Daoy (cell line): ENCODE results near the gene RNF208. TPM values are rescaled to one million over a fixed set of nuclear protein-coding genes. Genes with fewer than 3 reads are reported as not detected.

ENCODE experiments used
- DNase-seq: peaks from one replicate; pipeline ENCODE4 v3.0.0-alpha.2; 2015; ENCODE audit warnings: low read depth
- total RNA-seq: library from RNA; depleted of rRNA; stranded (reverse); fragments of >200 nt; shearing (Covaris generic); gene quantifications from 2 replicates; pipeline ENCODE4 v1.2.3, GENCODE V29; 2014; rRNA removed

RNF208 gene
- total RNA-seq, 1 experiment from 2014 or later, result not detected

DNA sequence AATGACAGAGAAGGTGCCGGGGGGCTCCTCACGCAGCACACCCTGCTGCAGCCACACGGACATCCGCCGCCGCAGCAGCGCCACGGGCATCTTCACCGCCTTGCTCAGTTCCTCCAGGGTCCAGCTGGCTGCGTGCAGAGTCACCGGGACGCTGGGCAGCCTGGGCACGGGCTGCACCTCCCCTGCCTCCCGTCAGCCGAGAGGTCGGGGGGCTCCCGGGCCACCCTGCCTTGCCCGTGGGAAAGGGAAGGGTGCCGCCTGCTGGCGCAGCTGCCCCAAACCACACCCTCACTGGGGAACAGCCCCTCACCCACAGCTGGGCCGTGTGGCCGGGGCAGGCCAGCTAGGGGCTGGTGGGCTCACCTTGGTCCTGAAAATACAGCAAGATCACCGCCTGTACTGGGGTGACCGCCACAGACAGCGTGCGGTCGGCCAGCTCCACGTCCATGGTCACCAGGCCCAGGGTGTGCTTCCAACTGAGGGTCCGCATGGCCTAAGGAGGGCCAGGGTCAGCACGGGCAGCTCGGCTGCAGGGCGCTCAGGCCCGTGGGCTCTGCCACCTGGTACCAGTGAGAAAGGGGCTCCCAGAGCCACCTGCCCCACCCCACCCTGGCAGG lies 46.6 kb downstream of the RNF208 start:
- no peak for DNase-seq

DNA sequence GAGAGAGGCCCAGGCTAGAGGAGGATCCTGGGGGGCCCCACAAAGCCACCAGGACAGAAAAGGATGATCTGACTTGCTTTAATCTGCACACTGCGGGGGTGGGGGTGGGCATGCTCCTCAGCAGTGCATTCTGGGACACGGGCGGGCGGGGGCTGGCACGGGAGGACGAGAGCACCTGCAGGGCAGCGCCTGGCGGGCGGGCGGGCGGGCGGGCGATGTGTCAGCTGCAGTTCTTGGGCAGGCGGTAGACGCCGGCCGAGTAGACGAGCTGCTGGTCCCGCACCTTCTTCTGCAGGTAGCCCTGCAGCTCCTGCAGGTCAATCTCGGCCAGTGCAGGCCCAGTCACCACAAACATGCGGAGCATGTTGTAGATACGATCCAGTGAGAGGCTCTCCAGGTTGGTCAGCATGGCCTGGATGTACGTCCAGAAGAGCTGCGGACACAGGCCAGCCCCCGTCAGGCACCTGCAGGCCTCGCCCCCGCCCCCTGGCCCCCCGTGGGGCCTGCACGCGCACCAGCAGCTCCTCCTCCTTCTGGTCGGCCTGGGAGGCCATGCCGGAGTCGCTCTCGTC lies 47.2 kb downstream of the RNF208 start:
- peak; percentile 41 for DNase-seq

DNA sequence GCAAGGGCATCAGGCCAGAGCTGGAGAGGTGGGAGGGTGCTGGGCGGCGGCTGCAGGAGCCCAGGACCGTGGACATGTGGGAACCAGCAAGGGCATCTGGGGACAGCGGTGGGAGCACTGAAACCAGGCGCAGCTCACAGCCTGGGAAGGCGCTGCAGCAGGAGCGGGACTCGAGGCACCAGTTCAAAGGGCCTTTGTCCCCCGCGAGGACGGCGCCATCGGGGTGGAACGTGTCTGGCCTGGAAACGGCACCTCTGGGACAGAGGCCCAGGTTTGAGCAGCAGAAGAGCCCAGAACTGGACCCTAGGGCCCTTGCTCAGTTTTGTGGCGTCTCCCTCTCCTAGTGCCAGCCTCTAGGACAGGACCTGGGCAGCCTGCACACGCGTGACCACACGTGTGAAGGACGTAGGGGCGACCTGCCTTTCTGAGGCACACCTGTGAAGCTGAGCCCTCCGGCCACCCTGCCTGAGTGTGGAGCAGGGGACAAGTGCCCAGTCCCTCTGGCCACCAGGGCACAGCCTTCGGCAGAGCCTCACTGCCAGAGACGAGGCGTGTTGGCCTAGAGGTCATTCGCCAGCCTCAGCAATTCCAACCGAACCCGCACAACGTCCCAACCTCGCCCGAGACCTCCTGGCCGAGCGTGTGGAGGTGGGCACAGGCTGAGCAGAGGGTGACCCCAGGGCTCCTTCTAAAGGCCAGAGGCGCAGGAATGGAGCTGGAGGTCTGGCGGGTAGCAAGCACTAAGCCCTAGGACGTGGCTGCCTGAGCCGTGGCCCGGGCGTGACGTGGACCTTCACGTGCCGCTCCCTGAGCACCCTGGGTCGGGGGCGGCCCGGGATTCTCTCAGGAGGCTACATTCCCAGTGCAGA lies 48.0 kb downstream of the RNF208 start:
- DNase-seq, result no peak

DNA sequence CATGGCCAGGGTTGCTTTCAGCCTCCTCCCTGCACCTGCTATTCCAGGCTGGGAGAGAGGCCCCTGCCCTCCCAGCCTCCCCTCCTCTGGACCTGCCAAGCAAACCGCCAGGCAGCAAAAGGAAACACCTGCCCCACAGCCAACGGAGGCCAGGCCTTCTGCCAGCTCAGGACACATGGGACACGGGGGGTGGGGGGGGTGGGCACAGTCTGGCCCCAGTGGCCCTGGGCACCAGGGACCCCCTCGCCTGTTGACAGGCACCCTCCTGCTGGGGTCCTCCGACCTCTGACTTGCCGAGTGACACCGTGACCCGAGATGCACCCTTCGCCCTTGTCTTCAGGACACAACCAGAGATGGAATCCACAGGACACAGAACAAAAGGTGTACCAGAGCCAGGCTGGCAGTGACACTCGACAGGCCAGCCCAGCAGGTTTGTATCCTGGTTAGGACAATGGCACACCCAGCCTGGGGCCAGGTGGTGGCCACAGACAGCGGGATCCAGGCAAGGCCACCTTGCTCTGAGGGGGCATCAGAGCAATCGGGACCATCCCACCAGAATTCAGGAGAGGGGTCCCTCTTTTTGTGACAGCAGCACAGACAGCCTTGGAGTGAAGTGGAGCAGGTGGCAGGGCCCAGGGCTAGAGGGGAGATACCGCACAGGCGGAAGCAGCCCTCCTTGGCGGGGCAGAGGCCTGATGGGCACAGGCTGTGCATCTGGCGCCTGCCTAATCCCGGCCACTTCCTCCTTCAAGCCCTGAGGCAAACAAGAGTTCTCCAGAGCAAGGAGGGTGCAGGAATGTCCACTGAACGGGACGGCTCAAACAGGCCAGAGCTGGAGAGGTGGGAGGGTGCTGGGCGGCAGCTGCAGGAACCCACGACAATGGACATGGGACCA lies 48.9 kb downstream of the RNF208 start:
- DNase-seq, result no peak

- DNase-seq, result no peak
These were observed 50.7 kb downstream of the RNF208 start for GRCh38 chr9:137171149-137171900.

GRCh38 chr9:137170486-137171148 lies 51.4 kb downstream of the RNF208 start:
- DNase-seq, result no peak

Other genes with a start within 250 kb of the RNF208 start
- gene PTGDS, start 244.7 kb downstream of the RNF208 start, total RNA-seq, result not detected in 2 replicates
- gene LCNL1, start 239.2 kb downstream of the RNF208 start, total RNA-seq, result not detected in 2 replicates
- gene PAXX, start 229.8 kb downstream of the RNF208 start, total RNA-seq, result 60.5 and 66.9 TPM in 2 replicates
- gene CLIC3, start 225.7 kb downstream of the RNF208 start, total RNA-seq, result 0.18 and 3.9 TPM in 2 replicates
- gene ABCA2, start 194.0 kb downstream of the RNF208 start, total RNA-seq, result 1.2 and 2.2 TPM in 2 replicates
- not detected in 2 replicates for gene FUT7, start 190.2 kb downstream of the RNF208 start, total RNA-seq
- 15.9 and 17.4 TPM in 2 replicates for gene NPDC1, start 176.1 kb downstream of the RNF208 start, total RNA-seq
- not detected in 2 replicates for gene ENTPD2, start 168.2 kb downstream of the RNF208 start, total RNA-seq
- 69.8 and 86.6 TPM in 2 replicates for gene SAPCD2, start 151.7 kb downstream of the RNF208 start, total RNA-seq
- 6.1 and 12.4 TPM in 2 replicates for gene UAP1L1, start 144.7 kb downstream of the RNF208 start, total RNA-seq
- 57.5 and 61.9 TPM in 2 replicates for gene MAN1B1, start 135.3 kb downstream of the RNF208 start, total RNA-seq
- gene DPP7, start 107.5 kb downstream of the RNF208 start, total RNA-seq, result 23.0 and 35.4 TPM in 2 replicates
- gene GRIN1, start 83.1 kb downstream of the RNF208 start, total RNA-seq, result 0.06 TPM in 1 of 2 replicates, not detected in the other
- not detected in 2 replicates for gene LRRC26, start 52.2 kb downstream of the RNF208 start, total RNA-seq
- gene TMEM210, start 50.2 kb downstream of the RNF208 start, total RNA-seq, result not detected in 2 replicates
- 11.3 and 23.5 TPM in 2 replicates for gene ANAPC2, start 33.7 kb downstream of the RNF208 start, total RNA-seq
- gene SSNA1, start 33.6 kb downstream of the RNF208 start, total RNA-seq, result 169 and 188 TPM in 2 replicates
- 11.7 and 12.8 TPM in 2 replicates for gene TPRN, start 21.5 kb downstream of the RNF208 start, total RNA-seq
- 62.3 and 65.4 TPM in 2 replicates for gene TMEM203, start 16.6 kb downstream of the RNF208 start, total RNA-seq
- gene NDOR1, start 16.5 kb downstream of the RNF208 start, total RNA-seq, result 14.3 and 15.3 TPM in 2 replicates
- gene CYSRT1, start 2.9 kb upstream of the RNF208 start, total RNA-seq, result 0.91 TPM in 1 of 2 replicates, not detected in the other
- gene RNF224, start 5.3 kb upstream of the RNF208 start, total RNA-seq, result 0.21 TPM in 1 of 2 replicates, not detected in the other
- not detected in 2 replicates for gene SLC34A3, start 8.7 kb upstream of the RNF208 start, total RNA-seq
- 294 and 321 TPM in 2 replicates for gene TUBB4B, start 19.0 kb upstream of the RNF208 start, total RNA-seq
- gene STPG3, start 29.0 kb upstream of the RNF208 start, total RNA-seq, result not detected in 2 replicates
- 62.2 and 74.7 TPM in 2 replicates for gene NELFB, start 33.1 kb upstream of the RNF208 start, total RNA-seq
- 13.4 and 18.7 TPM in 2 replicates for gene TOR4A, start 55.5 kb upstream of the RNF208 start, total RNA-seq
- gene NRARP, start 80.0 kb upstream of the RNF208 start, total RNA-seq, result 3.5 and 10.0 TPM in 2 replicates
- 0.86 and 2.3 TPM in 2 replicates for gene EXD3, start 200.9 kb upstream of the RNF208 start, total RNA-seq
- gene NOXA1, start 201.2 kb upstream of the RNF208 start, total RNA-seq, result not detected in 2 replicates
- gene ENTPD8, start 219.1 kb upstream of the RNF208 start, total RNA-seq, result not detected in 2 replicates
- 13.5 and 13.7 TPM in 2 replicates for gene NSMF, start 237.1 kb upstream of the RNF208 start, total RNA-seq